HepG2 (cell line): ENCODE measurements around the gene F7. TPM values are rescaled to one million over a fixed set of nuclear protein-coding genes. Genes with fewer than 3 reads are reported as not detected.

Experiments used
- ATF7 ChIP-seq, 2 experiments: fragments of 450-650 bp in 1 of 2; sonication (generic) in 1 of 2; formaldehyde crosslinking in 1 of 2; IDR thresholded peaks; 2 replicates each; pipeline versions ENCODE4 v1.4.0 to v1.6.1; 2016 to 2020; ENCODE audit warnings: antibody characterized with exemption in 1 of 2, mild to moderate bottlenecking in 1 of 2, missing genetic modification reagents in 1 of 2
- ATF7-NPFF ChIP-seq: sonication (generic); formaldehyde crosslinking; IDR thresholded peaks from 2 replicates; pipeline ENCODE4 v1.8.1; 2023; ENCODE audit warnings: mild to moderate bottlenecking, low read depth, missing genetic modification reagents, moderate library complexity
- CENPX ChIP-seq: sonication (generic); formaldehyde crosslinking; IDR thresholded peaks from 2 replicates; pipeline ENCODE4 v1.9.0; 2021; ENCODE audit warnings: mild to moderate bottlenecking, missing genetic modification reagents, moderate library complexity
- FOXK2 ChIP-seq: fragments of 450-650 bp; IDR thresholded peaks from 2 replicates; pipeline ENCODE4 v1.6.1; 2016
- HOXA5 ChIP-seq: sonication (generic); formaldehyde crosslinking; IDR thresholded peaks from 2 replicates; pipeline ENCODE4 v1.4.0; 2020; ENCODE audit warnings: missing genetic modification reagents
- HOXA7 ChIP-seq: sonication (generic); formaldehyde crosslinking; IDR thresholded peaks from 2 replicates; pipeline ENCODE4 v1.8.1; 2022; ENCODE audit warnings: mild to moderate bottlenecking, missing genetic modification reagents, moderate library complexity
- KLF6 ChIP-seq: IDR thresholded peaks from 2 replicates; pipeline ENCODE4 v1.8.0; 2016; ENCODE audit warnings: missing biosample characterization, missing genetic modification reagents
- MZF1 ChIP-seq: sonication (generic); formaldehyde crosslinking; IDR thresholded peaks from 2 replicates; pipeline ENCODE4 v1.8.1; 2023; ENCODE audit warnings: mild to moderate bottlenecking, missing genetic modification reagents, borderline replicate concordance
- SNAI1 ChIP-seq: sonication (generic); formaldehyde crosslinking; IDR thresholded peaks from 2 replicates; pipeline ENCODE4 v1.5.0; 2020; ENCODE audit warnings: mild to moderate bottlenecking, missing genetic modification reagents, borderline replicate concordance
- SP1 ChIP-seq, 2 experiments: fragments of 450-650 bp in 1 of 2; sonication (generic) in 1 of 2; formaldehyde crosslinking in 1 of 2; IDR thresholded peaks; 2 replicates each; pipeline versions ENCODE4 v1.4.0 to v1.6.1; 2016 to 2020; ENCODE audit warnings: missing genetic modification reagents in 1 of 2
- SRF ChIP-seq: IDR thresholded peaks from 2 replicates; pipeline ENCODE4 v1.6.1; 2011; ENCODE audit warnings: mild to moderate bottlenecking, low read depth, low read length, moderate library complexity
- TEAD2 ChIP-seq: sonication (generic); formaldehyde crosslinking; IDR thresholded peaks from 2 replicates; pipeline ENCODE4 v1.9.0; 2021; ENCODE audit warnings: missing genetic modification reagents
- ZMYM3 ChIP-seq: sonication (generic); formaldehyde crosslinking; IDR thresholded peaks from 2 replicates; pipeline ENCODE4 v1.5.1; 2020; ENCODE audit warnings: mild to moderate bottlenecking, missing genetic modification reagents
- ZMYM4 ChIP-seq: sonication (generic); formaldehyde crosslinking; IDR thresholded peaks from 2 replicates; pipeline ENCODE4 v1.8.1; 2023; ENCODE audit warnings: mild to moderate bottlenecking, missing genetic modification reagents
- ZSCAN12 ChIP-seq: sonication (generic); formaldehyde crosslinking; IDR thresholded peaks from 2 replicates; pipeline ENCODE4 v1.9.0; 2021; ENCODE audit warnings: mild to moderate bottlenecking, missing genetic modification reagents
- polyA plus RNA-seq, 8 experiments: library from polyadenylated mRNA; depleted of rRNA in 3 of 8; stranded (reverse) in 7 of 8; unstranded in 1 of 8; fragments of >200 nt; fragmentation: Illumina TruSeq in 4 of 8; extraction: Trizol in 4 of 8; gene quantifications; 2 replicates each; pipeline versions ENCODE4 v1.2.1 to v1.2.3, GENCODE V29; 2011 to 2016; ENCODE audit warnings: low read depth in 4 of 8, missing spikeins in 1 of 8, mixed read lengths in 1 of 8; ENCODE audit not compliant: insufficient read depth in 1 of 8
- total RNA-seq, 5 experiments: library from RNA; depleted of rRNA; stranded (reverse); fragments of >200 nt; fragmentation: Illumina TruSeq; extraction: Trizol; gene quantifications; 2 replicates each; pipeline ENCODE4 v1.2.3, GENCODE V29; 2016; ENCODE audit warnings: low read depth in 1 of 5
- TF ChIP-seq, protein P1 (sequence below): sonication (generic); formaldehyde crosslinking; IDR thresholded peaks from 2 replicates; pipeline ENCODE4 v1.5.0; 2020; ENCODE audit warnings: missing genetic modification reagents
- TF ChIP-seq, protein P2 (sequence below): sonication (generic); formaldehyde crosslinking; IDR thresholded peaks from 2 replicates; pipeline ENCODE4 v1.5.0; 2020; ENCODE audit warnings: mild to moderate bottlenecking, missing genetic modification reagents
- TF ChIP-seq, protein P3 (sequence below): sonication (generic); formaldehyde crosslinking; IDR thresholded peaks from 2 replicates; pipeline ENCODE4 v1.4.0; 2020; ENCODE audit warnings: missing genetic modification reagents, borderline replicate concordance
- TF ChIP-seq, protein P4 (sequence below): IDR thresholded peaks from 2 replicates; pipeline ENCODE4 v1.6.1; 2016; ENCODE audit warnings: low read depth, borderline replicate concordance

Gene F7
- total and polyA plus RNA-seq, 2 of the 13 experiments (the other 11 are each of a cell fraction or from before 2014, with no cell fraction given), result 12.6 to 26.5 TPM

DNA sequence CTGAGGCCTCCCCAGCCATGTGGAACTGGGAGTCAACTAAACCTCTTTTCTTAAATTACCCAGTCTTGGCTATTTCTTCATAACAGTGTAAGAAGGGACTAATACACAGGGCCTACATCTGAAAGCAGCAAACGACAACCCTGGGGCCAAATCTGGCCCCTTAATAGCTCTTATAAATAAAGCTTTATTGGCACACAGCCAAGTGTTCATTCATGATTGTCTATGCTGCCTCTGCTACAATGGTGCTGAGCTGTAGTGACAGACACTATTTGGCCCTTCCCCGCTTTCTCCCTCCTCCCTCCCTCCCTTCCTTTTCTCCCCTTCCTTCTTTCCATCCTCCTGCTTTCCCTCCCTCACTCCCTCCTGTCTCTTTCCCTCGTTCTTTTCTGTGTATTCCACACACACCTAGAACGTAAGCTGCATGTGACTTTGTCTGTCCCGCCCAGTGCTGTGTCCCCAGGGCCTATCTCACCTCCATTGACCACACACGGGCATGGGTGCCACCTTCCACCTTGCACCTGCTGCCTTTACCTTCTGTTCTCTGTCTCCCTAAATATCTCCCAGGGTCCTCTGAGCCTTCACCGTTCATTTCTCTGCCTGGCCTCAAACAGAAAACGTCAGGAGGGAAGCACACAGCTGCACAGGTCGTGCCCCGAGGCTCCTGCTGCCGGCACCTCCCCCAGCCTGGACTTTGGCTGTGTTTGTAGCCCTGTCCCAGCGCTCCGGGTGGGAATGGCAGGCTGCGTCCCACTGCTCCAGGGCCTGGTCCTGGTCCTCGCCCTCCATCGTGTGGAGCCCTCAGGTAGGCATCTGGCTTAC, 52.5 kb downstream of the F7 start, which contains the start of gene PROZ (continued):
- TF ChIP-seq ATF7 (IDR thresholded peaks at IDR 0.05) (no peak), ATF7 (CRISPR knock-in tag; IDR thresholded peaks at IDR 0.05) (no peak), ZMYM3 (CRISPR knock-in tag) (no peak), ZMYM4 (CRISPR knock-in tag) (peak; percentile 53), HOXA5 (no peak), CENPX (CRISPR knock-in tag) (no peak), MZF1 (CRISPR knock-in tag) (no peak), ZSCAN12 (no peak), HOXA7 (no peak), SNAI1 (no peak), KLF6 (CRISPR knock-in tag) (no peak), ATF7-NPFF (CRISPR knock-in tag) (peak; percentile 28; the same call in 1 of the 2 replicates), SRF (no peak), FOXK2 (no peak), TEAD2 (CRISPR knock-in tag) (no peak), SP1 (IDR thresholded peaks at IDR 0.05) (no peak), SP1 (CRISPR knock-in tag; IDR thresholded peaks at IDR 0.05) (no peak)
- TF ChIP-seq, protein P1, sequence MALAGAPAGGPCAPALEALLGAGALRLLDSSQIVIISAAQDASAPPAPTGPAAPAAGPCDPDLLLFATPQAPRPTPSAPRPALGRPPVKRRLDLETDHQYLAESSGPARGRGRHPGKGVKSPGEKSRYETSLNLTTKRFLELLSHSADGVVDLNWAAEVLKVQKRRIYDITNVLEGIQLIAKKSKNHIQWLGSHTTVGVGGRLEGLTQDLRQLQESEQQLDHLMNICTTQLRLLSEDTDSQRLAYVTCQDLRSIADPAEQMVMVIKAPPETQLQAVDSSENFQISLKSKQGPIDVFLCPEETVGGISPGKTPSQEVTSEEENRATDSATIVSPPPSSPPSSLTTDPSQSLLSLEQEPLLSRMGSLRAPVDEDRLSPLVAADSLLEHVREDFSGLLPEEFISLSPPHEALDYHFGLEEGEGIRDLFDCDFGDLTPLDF, result no peak
- TF ChIP-seq, protein P2, sequence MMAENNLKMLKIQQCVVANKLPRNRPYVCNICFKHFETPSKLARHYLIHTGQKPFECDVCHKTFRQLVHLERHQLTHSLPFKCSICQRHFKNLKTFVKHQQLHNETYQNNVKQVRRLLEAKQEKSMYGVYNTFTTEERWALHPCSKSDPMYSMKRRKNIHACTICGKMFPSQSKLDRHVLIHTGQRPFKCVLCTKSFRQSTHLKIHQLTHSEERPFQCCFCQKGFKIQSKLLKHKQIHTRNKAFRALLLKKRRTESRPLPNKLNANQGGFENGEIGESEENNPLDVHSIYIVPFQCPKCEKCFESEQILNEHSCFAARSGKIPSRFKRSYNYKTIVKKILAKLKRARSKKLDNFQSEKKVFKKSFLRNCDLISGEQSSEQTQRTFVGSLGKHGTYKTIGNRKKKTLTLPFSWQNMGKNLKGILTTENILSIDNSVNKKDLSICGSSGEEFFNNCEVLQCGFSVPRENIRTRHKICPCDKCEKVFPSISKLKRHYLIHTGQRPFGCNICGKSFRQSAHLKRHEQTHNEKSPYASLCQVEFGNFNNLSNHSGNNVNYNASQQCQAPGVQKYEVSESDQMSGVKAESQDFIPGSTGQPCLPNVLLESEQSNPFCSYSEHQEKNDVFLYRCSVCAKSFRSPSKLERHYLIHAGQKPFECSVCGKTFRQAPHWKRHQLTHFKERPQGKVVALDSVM (CRISPR knock-in tag), result 0 out of 2 replicates have a peak, but pooled peaks have one; percentile 38
- TF ChIP-seq, protein P3, sequence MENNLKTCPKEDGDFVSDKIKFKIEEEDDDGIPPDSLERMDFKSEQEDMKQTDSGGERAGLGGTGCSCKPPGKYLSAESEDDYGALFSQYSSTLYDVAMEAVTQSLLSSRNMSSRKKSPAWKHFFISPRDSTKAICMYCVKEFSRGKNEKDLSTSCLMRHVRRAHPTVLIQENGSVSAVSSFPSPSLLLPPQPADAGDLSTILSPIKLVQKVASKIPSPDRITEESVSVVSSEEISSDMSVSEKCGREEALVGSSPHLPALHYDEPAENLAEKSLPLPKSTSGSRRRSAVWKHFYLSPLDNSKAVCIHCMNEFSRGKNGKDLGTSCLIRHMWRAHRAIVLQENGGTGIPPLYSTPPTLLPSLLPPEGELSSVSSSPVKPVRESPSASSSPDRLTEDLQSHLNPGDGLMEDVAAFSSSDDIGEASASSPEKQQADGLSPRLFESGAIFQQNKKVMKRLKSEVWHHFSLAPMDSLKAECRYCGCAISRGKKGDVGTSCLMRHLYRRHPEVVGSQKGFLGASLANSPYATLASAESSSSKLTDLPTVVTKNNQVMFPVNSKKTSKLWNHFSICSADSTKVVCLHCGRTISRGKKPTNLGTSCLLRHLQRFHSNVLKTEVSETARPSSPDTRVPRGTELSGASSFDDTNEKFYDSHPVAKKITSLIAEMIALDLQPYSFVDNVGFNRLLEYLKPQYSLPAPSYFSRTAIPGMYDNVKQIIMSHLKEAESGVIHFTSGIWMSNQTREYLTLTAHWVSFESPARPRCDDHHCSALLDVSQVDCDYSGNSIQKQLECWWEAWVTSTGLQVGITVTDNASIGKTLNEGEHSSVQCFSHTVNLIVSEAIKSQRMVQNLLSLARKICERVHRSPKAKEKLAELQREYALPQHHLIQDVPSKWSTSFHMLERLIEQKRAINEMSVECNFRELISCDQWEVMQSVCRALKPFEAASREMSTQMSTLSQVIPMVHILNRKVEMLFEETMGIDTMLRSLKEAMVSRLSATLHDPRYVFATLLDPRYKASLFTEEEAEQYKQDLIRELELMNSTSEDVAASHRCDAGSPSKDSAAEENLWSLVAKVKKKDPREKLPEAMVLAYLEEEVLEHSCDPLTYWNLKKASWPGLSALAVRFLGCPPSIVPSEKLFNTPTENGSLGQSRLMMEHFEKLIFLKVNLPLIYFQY, result no peak
- TF ChIP-seq, protein P4, sequence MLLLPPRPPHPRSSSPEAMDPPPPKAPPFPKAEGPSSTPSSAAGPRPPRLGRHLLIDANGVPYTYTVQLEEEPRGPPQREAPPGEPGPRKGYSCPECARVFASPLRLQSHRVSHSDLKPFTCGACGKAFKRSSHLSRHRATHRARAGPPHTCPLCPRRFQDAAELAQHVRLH, result peak; percentile 46; the same call in 1 of the 2 replicates
